Measurements from ENCODE around the gene MDC1. TPM values are rescaled to one million over a fixed set of nuclear protein-coding genes. Genes with fewer than 3 reads are reported as not detected.
A peak's percentile ranks its signal among the peaks of the same experiment; 100 is the strongest.
"Not testable (repeated sequence)": the region's sequence is repeated elsewhere in the genome, so short reads cannot be mapped to it uniquely, and the experiment has no call there.

The MDC1 gene
- total RNA-seq (10 to 100 TPM; 12.3 to 18.7 (median 13.5) TPM), polyA plus RNA-seq (10 to 100 TPM; 18.9 to 28.0 TPM)

DNA sequence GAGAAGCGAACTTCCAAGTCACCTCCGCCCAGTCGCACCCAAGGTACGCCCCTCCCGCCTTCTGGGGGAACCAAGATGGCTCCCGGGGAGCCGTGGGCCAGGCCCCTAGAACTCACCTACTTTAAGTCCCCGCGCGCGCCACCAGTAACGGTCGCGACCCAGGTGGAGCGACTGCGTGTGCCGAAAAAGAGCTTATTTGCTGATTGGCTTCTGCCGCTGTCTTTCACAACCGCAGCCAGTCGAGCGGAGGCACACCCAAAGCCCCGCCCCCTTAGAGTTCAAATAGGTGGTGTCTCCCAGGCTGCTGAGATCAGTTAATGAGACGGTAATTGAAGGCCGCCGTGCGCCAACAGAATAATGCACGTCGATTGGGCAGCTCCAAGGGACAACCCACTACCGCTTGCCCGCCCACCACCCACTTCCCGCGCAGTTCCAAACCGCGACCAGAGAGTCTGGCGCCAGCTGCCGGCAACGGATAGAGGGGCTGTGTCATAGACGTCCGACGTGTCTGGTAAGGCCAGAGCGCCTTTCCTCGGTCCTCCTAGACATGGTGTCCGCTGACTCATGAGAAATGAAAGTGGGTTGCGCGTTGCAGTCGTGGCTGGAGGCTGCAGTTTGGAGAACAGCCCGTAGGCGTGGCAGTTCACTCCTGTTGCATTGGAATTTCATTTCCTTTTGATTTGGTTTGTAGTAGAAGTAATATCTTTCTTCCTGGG, at the start of gene MDC1:
Gene MDC1, minus strand, starts transcription at position 153 of the 716 bp plus-strand sequence. CDS start 2,106 bp downstream, outside the sequence.
- 0% methylated on average over 48 of the region's 48 CpGs for WGBS, 2 donors
- DNase-seq (peak; percentile 95 to 100 (median 100)), FAIRE-seq (peak; percentile 96), ATAC-seq (peak; percentile 71 to 82 (median 78))
- intact Hi-C loops (cut with DNase I): no loop called here
- peak within 1 kb of the TSS; percentile 49 to 67 (median 64) for H3K4me3 ChIP-seq
- peak in 2 of 4 donors; percentile 26 to 38 for TF ChIP-seq CTCF (IDR thresholded peaks at IDR 0.05)
- H3K36me3 ChIP-seq: peaks cover 0 to 14% (median 5%) of the 10 kb centered on the region in 3 donors
- H3K27ac ChIP-seq: peak within 1 kb of the TSS; percentile 84 to 89 (median 88)
- H3K27me3 ChIP-seq: no peaks in the 10 kb centered on the region
- peaks cover 8% of the 10 kb centered on the region in 3 donors for H3K4me1 ChIP-seq
- H3K9me3 ChIP-seq: no peaks in the 10 kb centered on the region

- WGBS, 2 donors: 47 to 61% methylated on average over 6 of the region's 6 CpGs
- peak in 1 of 6 donors; percentile 36 for DNase-seq
- Histone ChIP-seq H3K9me3 (no peaks in the 10 kb centered on the region), H3K27ac (peak overlapping the region in 2 of 4 donors; percentile 87 to 88), H3K36me3 (no peaks in the 10 kb centered on the region), H3K27me3 (no peaks in the 10 kb centered on the region), H3K4me3 (no peak overlapping the region), H3K4me1 (peaks cover 10 to 33% (median 14%) of the 10 kb centered on the region in 3 donors)
- peak in 1 of 4 donors; percentile 35 for ATAC-seq
- intact Hi-C loops (cut with DNase I): no loop called here
- no peak for FAIRE-seq
- TF ChIP-seq CTCF (IDR thresholded peaks at IDR 0.05): no peak
Observed at GRCh38 chr6:30766461-30767157, 49.5 kb upstream of the MDC1 start.

GRCh38 chr6:30765495-30765894, 48.4 kb upstream of the MDC1 start:
- 55 to 63% methylated on average over 1 of the region's 1 CpG for WGBS, 2 donors
- H3K36me3 ChIP-seq; FAIRE-seq; H3K9me3 ChIP-seq; intact Hi-C loops (cut with DNase I); DNase-seq; ATAC-seq; H3K27me3 ChIP-seq; H3K4me3 ChIP-seq: not testable (repeated sequence)
- H3K4me1 ChIP-seq: peaks cover 10 to 33% (median 14%) of the 10 kb centered on the region in 3 donors
- peak overlapping the region in 3 of 4 donors; percentile 42 to 88 (median 87) for H3K27ac ChIP-seq

GRCh38 chr6:30764490-30765043, 47.5 kb upstream of the MDC1 start:
- 40 to 41% methylated on average over 13 of the region's 13 CpGs for WGBS, 2 donors
- H3K4me3 ChIP-seq; DNase-seq; H3K9me3 ChIP-seq; ATAC-seq; intact Hi-C loops (cut with DNase I); FAIRE-seq; H3K36me3 ChIP-seq; H3K27me3 ChIP-seq: not testable (repeated sequence)
- peaks cover 10 to 33% (median 14%) of the 10 kb centered on the region in 3 donors for H3K4me1 ChIP-seq
- H3K27ac ChIP-seq: peak overlapping the region; percentile 38 to 88 (median 78)

DNA sequence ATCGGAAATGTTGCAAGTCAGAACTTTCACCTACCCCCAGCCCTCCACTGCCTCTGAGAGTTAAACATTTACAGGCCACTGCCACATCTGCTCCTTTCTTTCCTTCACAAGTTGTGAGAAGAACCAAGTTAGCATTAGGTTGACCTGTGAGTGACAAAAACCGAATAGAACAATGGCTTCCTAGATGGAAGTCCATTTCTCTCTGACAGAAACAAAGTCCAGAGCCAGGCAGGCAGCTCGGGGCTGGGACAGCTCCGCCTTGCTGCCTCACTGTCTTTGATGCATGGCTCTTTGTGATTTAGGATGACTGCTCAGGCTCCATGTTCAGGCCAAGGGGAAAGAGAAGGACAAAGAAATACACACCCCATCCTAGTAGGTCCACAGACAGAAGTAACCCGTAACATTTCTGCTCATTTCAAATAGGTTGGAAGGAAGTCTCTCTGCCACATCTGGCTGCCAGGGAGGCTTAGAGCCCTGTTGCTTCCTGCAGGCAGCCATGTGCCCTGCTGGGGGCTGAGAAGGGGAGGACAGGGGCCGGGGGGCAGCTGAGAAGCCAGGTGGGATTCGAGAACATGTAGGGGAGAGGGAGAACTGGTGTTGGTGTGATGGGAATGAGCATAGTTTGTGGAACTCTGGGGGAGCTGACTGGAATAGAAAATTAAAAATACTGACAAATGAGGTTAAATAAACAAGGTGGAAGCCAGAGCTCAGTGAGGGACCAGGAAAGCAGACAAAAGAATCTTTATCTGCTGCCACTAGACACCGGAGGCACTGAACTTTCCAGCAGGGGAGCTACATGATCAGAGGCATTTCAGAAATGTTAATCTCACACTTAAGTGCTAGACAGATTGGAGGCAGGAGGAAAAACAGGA, 46.8 kb upstream of the MDC1 start:
- peak overlapping the region; percentile 69 to 88 (median 84) for H3K27ac ChIP-seq
- intact Hi-C loops (cut with DNase I): no loop called here
- ATAC-seq (peak; percentile 78 to 88 (median 82)), DNase-seq (peak in 2 of 6 donors; percentile 50 to 57), FAIRE-seq (no peak)
- peaks cover 10 to 28% (median 14%) of the 10 kb centered on the region in 3 donors for H3K4me1 ChIP-seq
- 36 to 38% methylated on average over 8 of the region's 8 CpGs for WGBS, 2 donors
- no peaks in the 10 kb centered on the region for H3K27me3 ChIP-seq
- no peaks in the 10 kb centered on the region for H3K36me3 ChIP-seq
- no peaks in the 10 kb centered on the region for H3K9me3 ChIP-seq
- TF ChIP-seq CTCF (IDR thresholded peaks at IDR 0.05): no peak
- H3K4me3 ChIP-seq: no peak overlapping the region

Data from pancreas (tissue), 10 donors.